Vagina (tissue), 2 donors: ENCODE results near the gene SRPRA. TPM values are rescaled to one million over a fixed set of nuclear protein-coding genes. Genes with fewer than 3 reads are reported as not detected.
A peak's percentile ranks its signal among the peaks of the same experiment; 100 is the strongest.

ENCODE experiments used
- DNase-seq, 2 donors: peaks; one replicate each; pipeline ENCODE4 v3.0.0-alpha.2; 2017; ENCODE audit errors: extremely low spot score in 2 of 2
- H3K27ac ChIP-seq: fragments of 200-600 bp; sonication (generic); one replicate; pipeline ENCODE4 v1.5.1; 2019
- H3K27me3 ChIP-seq: fragments of 200-600 bp; sonication (generic); one replicate; pipeline ENCODE4 v1.5.1; 2019
- H3K36me3 ChIP-seq, 2 donors: fragments of 200-600 bp; sonication (generic); one replicate each; pipeline ENCODE4 v1.5.1; 2017 to 2019
- H3K4me1 ChIP-seq: fragments of 200-600 bp; sonication (generic); one replicate; pipeline ENCODE4 v1.5.1; 2019
- H3K4me3 ChIP-seq, 2 donors: fragments of 200-600 bp; sonication (generic); 1 replicate in 1 of 2; 2 replicates in 1 of 2; pipeline ENCODE4 v1.5.1; 2016 to 2019
- H3K9me3 ChIP-seq: fragments of 200-600 bp; sonication (generic); one replicate; pipeline ENCODE4 v1.5.1; 2019
- POLR2A ChIP-seq, 2 donors: fragments of 450-650 bp; IDR thresholded peaks; one replicate each; pipeline ENCODE4 v1.6.1; 2017; ENCODE audit warnings: antibody characterized with exemption in 2 of 2, mild to moderate bottlenecking in 2 of 2, moderate library complexity in 2 of 2
- POLR2AphosphoS5 ChIP-seq, 2 donors: sonication (generic); formaldehyde crosslinking; IDR thresholded peaks; one replicate each; pipeline ENCODE4 v1.9.0; 2017; ENCODE audit warnings: antibody characterized with exemption in 2 of 2, mild to moderate bottlenecking in 2 of 2, low read depth in 1 of 2; ENCODE audit not compliant: insufficient read depth in 1 of 2
- intact Hi-C: fragments of 100-400 bp; cut with DNase I; formaldehyde crosslinking; loops from one replicate; pipeline ENCODE4 v1.15.1; 2023
- total RNA-seq: library from RNA; depleted of rRNA; stranded (reverse); fragments of >200 nt; gene quantifications from one replicate; pipeline ENCODE4 v1.2.3, GENCODE V29; 2016
- TF ChIP-seq, protein P1 (sequence below), 3 experiments: fragments of 450-650 bp in 2 of 3; fragments of 200-600 bp in 1 of 3; sonication (generic) in 1 of 3; IDR thresholded peaks; one replicate each; pipeline ENCODE4 v1.5.1; 2017 to 2019; ENCODE audit warnings: antibody characterized with exemption in 3 of 3, mild to moderate bottlenecking in 2 of 3, moderate library complexity in 2 of 3

SRPRA gene
- total RNA-seq, 1 donor from 2014 or later = 64.6 TPM

DNA sequence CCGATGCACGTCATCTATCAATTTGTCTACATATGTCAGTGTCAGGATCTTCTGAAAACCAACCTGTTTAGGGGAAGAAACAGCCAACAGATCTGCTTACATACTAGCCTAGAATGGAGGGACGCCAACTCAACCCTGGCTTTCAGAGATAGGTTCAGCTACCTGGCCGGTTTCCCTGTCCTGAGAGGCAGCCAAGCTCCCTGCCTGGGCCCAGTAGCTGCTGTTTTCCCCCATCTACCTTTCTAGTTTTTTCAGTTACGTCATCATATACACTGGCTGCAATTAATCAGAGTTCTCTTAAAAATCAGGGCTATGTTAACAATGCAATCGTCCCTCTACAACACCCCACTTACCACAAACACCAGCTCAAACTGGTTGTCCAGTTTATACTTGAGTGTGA is 1.0 kb downstream of the SRPRA start:
- intact Hi-C loops = loop anchor here (10.0 kb wide), 1 partner anchor 53 kb away; the partner anchor contains the start of genes FAM118B and RPUSD4
- Histone ChIP-seq H3K9me3 (no peaks in the 10 kb centered on the region), H3K4me1 (peaks cover 21% of the 10 kb centered on the region), H3K4me3 (peak overlapping the region; percentile 87 to 92), H3K27me3 (no peaks in the 10 kb centered on the region), H3K36me3 (peaks cover 0 to 45% of the 10 kb centered on the region in 2 donors), H3K27ac (peak overlapping the region; percentile 92)
- no peak for TF ChIP-seq POLR2A (IDR thresholded peaks at IDR 0.05)
- TF ChIP-seq POLR2AphosphoS5 (IDR thresholded peaks at IDR 0.05; ENCODE audit: insufficient read depth in 1 of 2, low read depth in 1 of 2) = no peak
- TF ChIP-seq, protein P1, sequence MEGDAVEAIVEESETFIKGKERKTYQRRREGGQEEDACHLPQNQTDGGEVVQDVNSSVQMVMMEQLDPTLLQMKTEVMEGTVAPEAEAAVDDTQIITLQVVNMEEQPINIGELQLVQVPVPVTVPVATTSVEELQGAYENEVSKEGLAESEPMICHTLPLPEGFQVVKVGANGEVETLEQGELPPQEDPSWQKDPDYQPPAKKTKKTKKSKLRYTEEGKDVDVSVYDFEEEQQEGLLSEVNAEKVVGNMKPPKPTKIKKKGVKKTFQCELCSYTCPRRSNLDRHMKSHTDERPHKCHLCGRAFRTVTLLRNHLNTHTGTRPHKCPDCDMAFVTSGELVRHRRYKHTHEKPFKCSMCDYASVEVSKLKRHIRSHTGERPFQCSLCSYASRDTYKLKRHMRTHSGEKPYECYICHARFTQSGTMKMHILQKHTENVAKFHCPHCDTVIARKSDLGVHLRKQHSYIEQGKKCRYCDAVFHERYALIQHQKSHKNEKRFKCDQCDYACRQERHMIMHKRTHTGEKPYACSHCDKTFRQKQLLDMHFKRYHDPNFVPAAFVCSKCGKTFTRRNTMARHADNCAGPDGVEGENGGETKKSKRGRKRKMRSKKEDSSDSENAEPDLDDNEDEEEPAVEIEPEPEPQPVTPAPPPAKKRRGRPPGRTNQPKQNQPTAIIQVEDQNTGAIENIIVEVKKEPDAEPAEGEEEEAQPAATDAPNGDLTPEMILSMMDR (IDR thresholded peaks at IDR 0.05) = no peak
- DNase-seq = no peak

DNA sequence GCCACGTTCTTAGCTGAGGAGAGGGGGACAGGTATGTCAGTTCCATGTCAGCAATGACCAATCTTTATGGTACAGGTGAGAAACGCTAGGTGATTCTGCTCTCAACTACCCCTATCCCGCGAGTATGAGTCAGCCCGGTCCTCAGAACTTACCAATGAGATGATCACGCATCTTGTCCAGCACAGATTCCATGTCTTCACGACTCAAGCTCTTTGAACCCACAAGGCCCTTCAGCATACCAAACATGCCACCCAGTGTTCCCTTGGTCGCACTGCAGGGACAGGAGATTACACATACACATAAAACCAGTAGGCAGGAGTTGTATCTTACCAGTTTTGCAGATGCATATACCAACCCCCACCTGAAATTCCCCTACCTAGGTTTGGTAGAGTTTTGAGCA is 2.9 kb downstream of the SRPRA start:
- TF ChIP-seq POLR2AphosphoS5 (IDR thresholded peaks at IDR 0.05; ENCODE audit: insufficient read depth in 1 of 2, low read depth in 1 of 2) (no peak), POLR2A (IDR thresholded peaks at IDR 0.05) (no peak)
- TF ChIP-seq, protein P1 (IDR thresholded peaks at IDR 0.05) = no peak
- H3K4me1 ChIP-seq = peaks cover 21% of the 10 kb centered on the region

DNA sequence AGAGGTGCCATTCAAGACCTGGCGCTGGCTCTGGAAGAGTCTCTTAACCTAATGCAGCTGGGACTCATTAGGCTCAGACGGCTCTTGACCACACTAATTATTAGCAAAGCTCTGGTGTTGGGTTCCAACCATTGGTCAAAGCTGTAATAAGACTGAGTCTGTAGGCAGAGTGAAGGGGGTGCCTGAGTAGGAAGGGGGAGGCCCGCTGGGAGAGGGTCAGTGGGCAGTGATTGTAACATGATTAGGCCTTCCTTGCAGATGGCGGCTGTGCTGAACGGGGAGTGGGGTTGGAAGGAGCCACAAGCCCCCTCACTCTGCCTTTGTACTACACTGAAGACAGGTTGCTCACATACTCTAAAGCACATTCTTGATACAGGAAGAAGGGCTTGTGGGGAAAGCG is 5.2 kb downstream of the SRPRA start:
- H3K27me3 ChIP-seq = no peaks in the 10 kb centered on the region
- H3K4me3 ChIP-seq = no peak overlapping the region
- DNase-seq = no peak
- intact Hi-C loops = loop anchor here (10.0 kb wide), 1 partner anchor 49 kb away; the partner anchor contains the start of genes FAM118B and RPUSD4
- H3K36me3 ChIP-seq = peaks cover 0 to 52% of the 10 kb centered on the region in 2 donors
- no peak overlapping the region for H3K27ac ChIP-seq
- H3K9me3 ChIP-seq = no peaks in the 10 kb centered on the region
- peaks cover 14% of the 10 kb centered on the region for H3K4me1 ChIP-seq
- TF ChIP-seq POLR2A (IDR thresholded peaks at IDR 0.05) (no peak), POLR2AphosphoS5 (IDR thresholded peaks at IDR 0.05; ENCODE audit: insufficient read depth in 1 of 2, low read depth in 1 of 2) (no peak)
- TF ChIP-seq, protein P1 (IDR thresholded peaks at IDR 0.05) = no peak

More for the DNA sequence above, 2.9 kb downstream of the SRPRA start:
- Histone ChIP-seq H3K9me3 (no peaks in the 10 kb centered on the region), H3K27ac (no peak overlapping the region), H3K27me3 (no peaks in the 10 kb centered on the region), H3K4me3 (no peak overlapping the region), H3K36me3 (peaks cover 0 to 52% of the 10 kb centered on the region in 2 donors)
- DNase-seq = no peak
- intact Hi-C loops = loop anchor here (10.0 kb wide), 1 partner anchor 51 kb away; the partner anchor contains the start of genes FAM118B and RPUSD4

DNA sequence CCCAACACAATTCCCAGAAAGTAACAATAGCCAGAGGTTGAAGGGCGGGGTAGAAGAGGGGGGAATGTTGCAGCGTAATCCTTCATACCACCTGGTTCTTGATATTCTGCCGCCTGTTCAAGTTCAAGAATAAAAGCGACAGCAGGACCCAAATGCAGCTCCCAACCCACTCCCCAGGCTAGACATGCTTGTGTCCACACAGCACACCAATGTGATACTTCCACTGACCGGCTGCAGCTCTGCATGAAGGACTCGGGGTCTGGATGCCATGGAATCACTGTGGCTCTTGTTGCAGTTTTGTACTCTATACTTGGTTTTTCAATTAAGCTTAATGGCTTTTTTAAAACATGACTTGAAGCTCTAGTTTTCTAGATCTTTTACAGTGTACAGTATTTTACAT is 6.5 kb downstream of the SRPRA start:
- H3K27ac ChIP-seq = no peak overlapping the region
- no peaks in the 10 kb centered on the region for H3K27me3 ChIP-seq
- no peak overlapping the region for H3K4me3 ChIP-seq
- intact Hi-C loops = loop anchor here (10.0 kb wide), 1 partner anchor 47 kb away; the partner anchor contains the start of genes FAM118B and RPUSD4
- peaks cover 3% of the 10 kb centered on the region for H3K4me1 ChIP-seq
- peaks cover 0 to 52% of the 10 kb centered on the region in 2 donors for H3K36me3 ChIP-seq
- TF ChIP-seq POLR2A (IDR thresholded peaks at IDR 0.05) (no peak), POLR2AphosphoS5 (IDR thresholded peaks at IDR 0.05; ENCODE audit: insufficient read depth in 1 of 2, low read depth in 1 of 2) (no peak)
- TF ChIP-seq, protein P1 (IDR thresholded peaks at IDR 0.05) = no peak
- no peak for DNase-seq
- no peaks in the 10 kb centered on the region for H3K9me3 ChIP-seq

DNA sequence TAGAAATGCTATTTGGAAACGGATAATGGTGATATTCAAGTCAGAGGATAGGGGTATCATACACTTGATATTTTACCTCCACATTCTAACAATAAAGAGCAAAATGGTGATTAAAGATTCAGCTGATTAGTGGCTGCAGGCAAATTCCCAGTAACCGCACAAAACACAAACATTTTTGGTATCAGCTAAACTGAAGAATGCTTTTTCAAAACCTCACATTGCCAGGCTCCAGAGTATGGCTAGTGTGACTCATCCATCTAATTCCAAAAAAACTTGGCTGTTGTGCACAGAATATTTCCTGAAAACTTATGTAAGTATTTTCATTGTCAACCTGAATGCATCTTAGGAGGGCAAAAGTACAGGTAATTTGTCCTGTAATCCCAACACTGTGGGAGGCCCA is 10.9 kb downstream of the SRPRA start:
- H3K36me3 ChIP-seq = peaks cover 0 to 9% of the 10 kb centered on the region in 2 donors

More for the DNA sequence above, 10.9 kb downstream of the SRPRA start:
- Histone ChIP-seq H3K27ac (no peak overlapping the region), H3K4me1 (no peaks in the 10 kb centered on the region), H3K27me3 (no peaks in the 10 kb centered on the region), H3K4me3 (no peak overlapping the region), H3K9me3 (no peaks in the 10 kb centered on the region)
- intact Hi-C loops = no loop called here
- DNase-seq = no peak
- TF ChIP-seq, protein P1 (IDR thresholded peaks at IDR 0.05) = no peak
- TF ChIP-seq POLR2A (IDR thresholded peaks at IDR 0.05) = no peak
- no peak for TF ChIP-seq POLR2AphosphoS5 (IDR thresholded peaks at IDR 0.05; ENCODE audit: insufficient read depth in 1 of 2, low read depth in 1 of 2)
